DLD1 (cell line): ENCODE results near the gene IRAK1.

ENCODE experiments used
- in situ Hi-C: cut with HindIII; loops from 2 replicates; pipeline ENCODE4 v1.10.0; 2017; ENCODE audit warnings: low sequenced_read_pairs

Gene IRAK1

GRCh38 chrX:154019633-154020528, at the start of gene IRAK1:
Gene IRAK1 (minus strand): TSS chrX:154019902. CDS start chrX:154019812, 90 bp downstream.
- in situ Hi-C loops, result no loop called here

- in situ Hi-C loops, result no loop called here
Observed at GRCh38 chrX:154068560-154068959, 48.9 kb upstream of the IRAK1 start.

- in situ Hi-C loops, result no loop called here
Observed at GRCh38 chrX:154064637-154065435, 45.1 kb upstream of the IRAK1 start.

- in situ Hi-C loops, result no loop called here
Observed at GRCh38 chrX:154063234-154063633, 43.5 kb upstream of the IRAK1 start.

- in situ Hi-C loops, result no loop called here
Observed at GRCh38 chrX:154061801-154062200, 42.1 kb upstream of the IRAK1 start.

- in situ Hi-C loops, result no loop called here
Observed at GRCh38 chrX:154059729-154060245, 40.1 kb upstream of the IRAK1 start.

- in situ Hi-C loops, result no loop called here
Observed at GRCh38 chrX:154059231-154059630, 39.5 kb upstream of the IRAK1 start.

- in situ Hi-C loops, result no loop called here
Observed at GRCh38 chrX:154058214-154058997, 38.7 kb upstream of the IRAK1 start.

- in situ Hi-C loops, result no loop called here
Observed at GRCh38 chrX:154057791-154058190, 38.1 kb upstream of the IRAK1 start.

GRCh38 chrX:154056770-154057241, 37.1 kb upstream of the IRAK1 start:
- in situ Hi-C loops, result no loop called here

GRCh38 chrX:154051201-154051810, 31.6 kb upstream of the IRAK1 start:
- in situ Hi-C loops, result no loop called here

GRCh38 chrX:154050113-154050495, 30.4 kb upstream of the IRAK1 start:
- in situ Hi-C loops, result no loop called here

- in situ Hi-C loops, result no loop called here
Observed at GRCh38 chrX:154049209-154050112, 29.8 kb upstream of the IRAK1 start.

GRCh38 chrX:154048398-154048797, 28.7 kb upstream of the IRAK1 start:
- in situ Hi-C loops, result no loop called here

GRCh38 chrX:154046940-154047610, 27.4 kb upstream of the IRAK1 start:
- in situ Hi-C loops, result no loop called here

GRCh38 chrX:154046031-154046781, 26.5 kb upstream of the IRAK1 start:
- in situ Hi-C loops, result no loop called here

GRCh38 chrX:154044091-154044490, 24.4 kb upstream of the IRAK1 start:
- in situ Hi-C loops, result no loop called here
